Erythroblast (primary cell): ENCODE results near the gene ILDR2.

Experiments used
- GATA1 ChIP-seq: IDR thresholded peaks from 2 replicates; pipeline ENCODE4 v1.6.1; 2011; ENCODE audit warnings: low read depth, mild to moderate bottlenecking, control low read depth, low read length, moderate library complexity
- POLR2A ChIP-seq: IDR thresholded peaks from 2 replicates; pipeline ENCODE4 v1.6.1; 2011; ENCODE audit warnings: mild to moderate bottlenecking, low read length

DNA sequence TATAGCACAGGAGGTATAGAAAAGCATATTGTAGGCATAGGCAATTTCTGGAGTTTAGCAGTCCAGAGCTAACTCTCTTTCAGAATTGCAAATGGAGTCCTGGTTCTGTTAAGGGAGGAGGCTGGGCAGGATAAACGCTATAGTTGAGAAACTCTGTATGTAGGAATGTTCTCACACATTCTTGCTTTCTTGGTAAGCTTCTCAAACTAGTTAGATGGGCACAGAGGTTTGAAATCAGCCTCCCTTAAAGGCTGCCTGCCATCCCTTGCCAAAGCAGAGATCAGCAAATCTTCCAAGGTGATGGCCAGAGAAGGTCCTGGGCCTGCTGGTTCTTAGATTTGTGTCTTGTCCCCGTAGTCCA, 56.4 kb downstream of the ILDR2 start:
- TF ChIP-seq POLR2A (no peak), GATA1 (no peak)
